Mesenchymal stem cell (in vitro differentiated cells and primary cell): ENCODE measurements around the gene SPHK1.

Experiments
- DNase-seq: peaks from one replicate; pipeline ENCODE4 v3.0.0-alpha.2; 2013
- H2AFZ ChIP-seq: one replicate; pipeline ENCODE4 v1.6.1; 2013; ENCODE audit warnings: low read depth, mild to moderate bottlenecking, control low read depth, inconsistent platforms, low read length, moderate library complexity
- H2AK5ac ChIP-seq: 2 replicates; pipeline ENCODE4 v1.6.1; 2013; ENCODE audit warnings: low read length, moderate library complexity, mild to moderate bottlenecking, inconsistent platforms; ENCODE audit not compliant: severe bottlenecking
- H2BK120ac ChIP-seq: one replicate; pipeline ENCODE4 v1.6.1; 2013; ENCODE audit warnings: low read depth, mild to moderate bottlenecking, inconsistent platforms, low read length, moderate library complexity
- H2BK12ac ChIP-seq, 2 experiments: one replicate each; pipeline ENCODE4 v1.6.1; 2013; ENCODE audit warnings: inconsistent platforms in 2 of 2, low read length in 2 of 2, mild to moderate bottlenecking in 2 of 2, moderate library complexity in 2 of 2, control low read depth in 1 of 2
- H2BK15ac ChIP-seq: one replicate; pipeline ENCODE4 v1.6.1; 2013; ENCODE audit warnings: mild to moderate bottlenecking, low read depth, inconsistent platforms; ENCODE audit not compliant: poor library complexity, severe bottlenecking
- H2BK5ac ChIP-seq: 2 replicates; pipeline ENCODE4 v1.6.1; 2013; ENCODE audit warnings: low read depth, mild to moderate bottlenecking, low read length, control low read depth, inconsistent platforms; ENCODE audit not compliant: poor library complexity, severe bottlenecking
- H3K14ac ChIP-seq, 2 experiments: one replicate each; pipeline ENCODE4 v1.6.1; 2013; ENCODE audit warnings: inconsistent platforms in 2 of 2, low read length in 2 of 2, control low read depth in 1 of 2, mild to moderate bottlenecking in 1 of 2, moderate library complexity in 1 of 2
- H3K18ac ChIP-seq, 2 experiments: one replicate each; pipeline ENCODE4 v1.6.1; 2013; ENCODE audit warnings: inconsistent platforms in 2 of 2, low read length in 2 of 2, control low read depth in 1 of 2, low read depth in 1 of 2, mild to moderate bottlenecking in 1 of 2
- H3K23ac ChIP-seq, 2 experiments: one replicate each; pipeline ENCODE4 v1.6.1; 2013; ENCODE audit warnings: inconsistent platforms in 2 of 2, low read length in 2 of 2, mild to moderate bottlenecking in 2 of 2, moderate library complexity in 2 of 2, control low read depth in 1 of 2
- H3K27ac ChIP-seq: 2 replicates; pipeline ENCODE4 v1.5.1; 2013; ENCODE audit warnings: mild to moderate bottlenecking, moderate library complexity, low read length, control low read depth, inconsistent platforms; ENCODE audit not compliant: poor library complexity, severe bottlenecking
- H3K27me3 ChIP-seq, 2 experiments: 2 replicates each; pipeline versions ENCODE4 v1.6.1 to v1.7.0; 2013; ENCODE audit warnings: low read length in 2 of 2, mild to moderate bottlenecking in 2 of 2, moderate library complexity in 2 of 2, control low read depth in 1 of 2, inconsistent platforms in 1 of 2; ENCODE audit not compliant: control insufficient read depth in 1 of 2, insufficient read depth in 1 of 2
- H3K36me3 ChIP-seq, 2 experiments: 2 replicates each; pipeline versions ENCODE4 v1.6.1 to v1.7.0; 2013; ENCODE audit warnings: low read length in 2 of 2, control low read depth in 1 of 2, inconsistent platforms in 1 of 2, low read depth in 1 of 2, mild to moderate bottlenecking in 1 of 2; ENCODE audit not compliant: insufficient read depth in 2 of 2, control insufficient read depth in 1 of 2
- H3K4ac ChIP-seq, 2 experiments: one replicate each; pipeline ENCODE4 v1.6.1; 2013; ENCODE audit warnings: inconsistent platforms in 2 of 2, low read length in 2 of 2, mild to moderate bottlenecking in 2 of 2, moderate library complexity in 2 of 2, control low read depth in 1 of 2, low read depth in 1 of 2
- H3K4me1 ChIP-seq: 2 replicates; pipeline ENCODE4 v1.6.1; 2013; ENCODE audit warnings: low read depth, low read length, control low read depth; ENCODE audit not compliant: control insufficient read depth, insufficient read depth
- H3K4me2 ChIP-seq: 2 replicates; pipeline ENCODE4 v1.6.1; 2013; ENCODE audit warnings: low read length, mild to moderate bottlenecking, inconsistent platforms; ENCODE audit not compliant: poor library complexity, severe bottlenecking
- H3K4me3 ChIP-seq, 2 experiments: 2 replicates each; pipeline versions ENCODE4 v1.5.1 to v1.7.0; 2013; ENCODE audit warnings: low read length in 2 of 2, mild to moderate bottlenecking in 2 of 2, control low read depth in 1 of 2, low read depth in 1 of 2; ENCODE audit not compliant: insufficient read depth in 1 of 2
- H3K79me1 ChIP-seq: replicated peaks from 2 replicates; pipeline ENCODE4 v1.6.1; 2013; ENCODE audit warnings: mild to moderate bottlenecking, control low read depth, low read length, inconsistent platforms; ENCODE audit not compliant: poor library complexity, severe bottlenecking
- H3K9ac ChIP-seq: 2 replicates; pipeline ENCODE4 v1.7.0; 2013; ENCODE audit warnings: mild to moderate bottlenecking, low read length, moderate library complexity
- H3K9me3 ChIP-seq: 2 replicates; pipeline ENCODE4 v1.7.0; 2013; ENCODE audit warnings: mild to moderate bottlenecking, low read length; ENCODE audit not compliant: control insufficient read depth
- H4K8ac ChIP-seq: one replicate; pipeline ENCODE4 v1.6.1; 2013; ENCODE audit warnings: inconsistent platforms, mild to moderate bottlenecking, low read length, moderate library complexity
- H4K91ac ChIP-seq: one replicate; pipeline ENCODE4 v1.6.1; 2013; ENCODE audit warnings: mild to moderate bottlenecking, low read length, inconsistent platforms
- WGBS: methylation state at CpG from one replicate; pipeline ENCODE4 v1.1.7; 2013; ENCODE audit warnings: mixed read lengths; 5-methylcytosine and 5-hydroxymethylcytosine counted together

Gene SPHK1

DNA sequence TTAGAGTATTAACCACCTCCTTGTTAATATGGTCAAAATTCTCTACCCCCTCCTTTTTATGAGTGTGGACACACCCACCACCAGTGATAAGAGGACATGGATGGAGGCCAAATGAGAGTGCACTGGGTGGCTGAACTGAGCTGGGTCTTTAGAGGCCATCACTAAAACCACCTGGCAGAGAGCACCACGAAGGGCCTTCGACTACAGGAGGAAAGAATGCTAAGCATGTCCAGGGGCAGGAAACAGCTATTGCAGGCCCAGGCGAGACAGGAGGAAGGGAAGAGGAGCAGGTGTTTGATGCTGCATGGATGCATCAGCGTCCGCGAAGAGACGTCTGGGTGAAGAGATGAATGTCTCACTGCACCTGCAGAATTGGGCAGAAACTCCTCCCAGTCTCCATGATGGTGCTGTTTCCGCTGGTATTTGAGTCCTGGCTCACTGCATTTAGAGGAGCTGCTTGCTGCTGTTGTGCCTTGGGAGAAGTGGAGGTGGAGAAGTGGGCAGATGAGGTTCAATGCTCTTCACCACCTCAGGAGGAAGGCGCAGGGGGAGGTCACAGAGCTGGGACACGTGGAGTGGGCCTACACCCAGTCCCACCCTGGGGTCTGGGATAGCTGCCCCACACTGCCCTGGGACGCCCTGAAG, 33.2 kb downstream of the SPHK1 start:
- Histone ChIP-seq H3K4me1 (peaks cover 14% of the 10 kb centered on the region), H2BK5ac (no peak overlapping the region), H4K8ac (no peak overlapping the region), H3K23ac (no peak overlapping the region), H3K4ac (no peak overlapping the region), H2BK120ac (no peak overlapping the region), H3K79me1 (peaks cover 51% of the 10 kb centered on the region), H3K18ac (no peak overlapping the region), H3K4me3 (no peak overlapping the region), H2BK15ac (no peak overlapping the region), H3K27ac (no peak overlapping the region), H4K91ac (no peak overlapping the region), H3K4me2 (no peak overlapping the region), H3K27me3 (no peaks in the 10 kb centered on the region), H3K36me3 (peaks cover 9 to 32% of the 10 kb centered on the region in 2 experiments), H2BK12ac (no peak overlapping the region), H2AFZ (no peak overlapping the region), H3K9me3 (no peaks in the 10 kb centered on the region), H3K9ac (no peak overlapping the region), H2AK5ac (no peak overlapping the region), H3K14ac (no peak overlapping the region)
- WGBS: 83% methylated on average over 11 of the region's 11 CpGs
- no peak for DNase-seq

DNA sequence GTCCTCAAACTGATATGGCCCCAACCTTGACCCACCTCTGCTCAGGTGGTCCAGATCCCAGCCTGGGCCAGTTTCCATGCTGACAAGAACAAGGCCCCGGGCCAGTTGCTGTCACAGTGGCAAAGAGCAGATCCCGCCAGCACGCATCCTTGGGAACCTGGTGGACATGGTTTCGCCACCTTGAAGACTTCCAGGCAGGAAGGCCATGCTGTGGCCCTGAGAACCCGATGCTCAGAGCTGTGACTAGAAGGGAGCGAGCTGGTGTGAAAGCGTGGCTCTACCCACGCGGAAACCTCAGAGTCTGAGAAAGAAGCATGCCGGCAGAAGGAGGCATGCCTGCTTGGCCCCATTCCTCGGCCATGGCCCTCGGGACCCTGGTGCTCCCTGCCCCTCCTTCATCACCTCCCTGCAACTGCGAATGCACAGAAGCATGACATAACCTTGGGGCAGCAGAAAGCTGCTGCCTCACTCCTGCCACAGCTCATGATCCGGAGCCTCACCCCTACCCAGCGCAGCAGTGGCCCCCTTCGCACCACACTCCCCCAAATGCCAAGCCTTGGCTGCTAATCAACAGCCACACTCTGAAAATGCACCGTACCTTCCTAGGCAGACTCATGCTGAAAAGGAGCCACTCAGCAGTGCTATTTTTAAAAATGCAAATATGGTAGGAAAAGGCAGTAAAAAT, 35.3 kb downstream of the SPHK1 start:
- WGBS: 97% methylated on average over 17 of the region's 17 CpGs
- Histone ChIP-seq H4K8ac (no peak overlapping the region), H2BK15ac (no peak overlapping the region)

DNA sequence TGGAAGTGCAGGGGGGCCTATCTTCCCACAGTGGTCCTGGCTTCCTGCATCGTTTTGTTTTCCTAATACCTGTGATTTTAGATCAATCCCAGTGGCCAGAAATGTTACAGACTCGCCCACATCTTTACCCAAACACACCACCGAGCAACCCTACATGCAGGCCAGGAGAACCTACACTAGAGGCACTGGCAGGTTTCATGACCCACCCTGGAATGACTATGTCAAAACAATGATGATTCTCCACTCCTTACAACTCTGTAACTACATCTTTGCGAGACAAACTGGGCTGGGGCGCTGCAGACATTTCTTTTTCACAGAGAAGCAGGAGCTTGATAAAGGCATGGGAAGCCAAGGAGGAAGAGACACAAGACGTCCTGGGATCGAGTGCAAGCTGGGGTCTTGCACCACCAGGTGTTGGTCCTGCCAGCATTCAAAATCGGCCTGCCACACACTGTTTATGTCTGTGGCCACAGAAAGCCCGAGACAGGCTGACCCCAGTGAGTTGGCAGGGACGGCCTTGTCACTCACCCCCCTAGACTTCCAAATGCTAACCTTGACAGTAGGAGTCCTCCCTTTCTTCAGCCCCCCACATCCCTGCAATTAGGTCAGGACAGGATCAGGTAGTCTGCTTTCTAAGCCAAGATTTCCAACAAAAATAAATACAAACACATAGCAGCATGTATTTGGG, 36.1 kb downstream of the SPHK1 start:
- Histone ChIP-seq H2BK15ac (no peak overlapping the region), H4K8ac (no peak overlapping the region), H3K27me3 (no peaks in the 10 kb centered on the region), H3K27ac (no peak overlapping the region), H2BK120ac (no peak overlapping the region), H3K4me3 (no peak overlapping the region), H3K4me1 (peaks cover 9% of the 10 kb centered on the region), H3K4me2 (no peak overlapping the region), H3K14ac (no peak overlapping the region), H4K91ac (no peak overlapping the region), H3K9ac (no peak overlapping the region), H3K36me3 (peaks cover 9 to 30% of the 10 kb centered on the region in 2 experiments), H2AK5ac (no peak overlapping the region), H2BK5ac (no peak overlapping the region), H3K4ac (no peak overlapping the region), H3K79me1 (peaks cover 43% of the 10 kb centered on the region), H3K9me3 (no peaks in the 10 kb centered on the region), H3K18ac (no peak overlapping the region), H3K23ac (no peak overlapping the region), H2BK12ac (no peak overlapping the region), H2AFZ (no peak overlapping the region)
- WGBS: 88% methylated on average over 10 of the region's 10 CpGs
- DNase-seq: no peak

More for the DNA sequence above, 35.3 kb downstream of the SPHK1 start:
- no peak for DNase-seq
- Histone ChIP-seq H3K79me1 (peaks cover 47% of the 10 kb centered on the region), H3K4me2 (no peak overlapping the region), H3K14ac (no peak overlapping the region), H2AFZ (no peak overlapping the region), H3K27me3 (no peaks in the 10 kb centered on the region), H3K9me3 (no peaks in the 10 kb centered on the region), H3K23ac (no peak overlapping the region), H2BK5ac (no peak overlapping the region), H2AK5ac (no peak overlapping the region), H3K18ac (no peak overlapping the region), H2BK12ac (no peak overlapping the region), H3K36me3 (peaks cover 9 to 37% of the 10 kb centered on the region in 2 experiments), H3K4me3 (no peak overlapping the region), H3K4ac (no peak overlapping the region), H3K4me1 (peaks cover 9% of the 10 kb centered on the region), H2BK120ac (no peak overlapping the region), H4K91ac (no peak overlapping the region), H3K9ac (no peak overlapping the region), H3K27ac (no peak overlapping the region)

DNA sequence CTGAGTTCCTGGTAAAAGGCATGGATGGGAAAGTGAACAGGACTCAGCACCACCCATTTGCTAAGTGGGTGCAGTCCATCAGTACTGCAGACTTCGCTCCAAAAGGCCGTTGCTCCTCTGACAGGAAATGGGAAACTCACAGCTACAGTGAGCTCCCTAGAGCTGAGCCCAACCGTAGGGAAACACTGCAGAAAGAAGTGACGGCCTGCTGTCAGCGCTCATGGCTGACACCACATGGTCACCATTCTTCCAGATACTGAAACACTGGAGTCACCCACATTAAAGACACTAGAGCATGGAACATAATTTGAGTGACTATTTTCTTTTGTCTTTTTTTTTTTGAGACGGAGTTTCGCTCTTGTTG, 36.6 kb downstream of the SPHK1 start:
- Histone ChIP-seq H3K27ac (no peak overlapping the region), H3K14ac (no peak overlapping the region), H3K27me3 (no peaks in the 10 kb centered on the region), H3K23ac (no peak overlapping the region), H3K36me3 (peaks cover 5 to 30% of the 10 kb centered on the region in 2 experiments), H2AK5ac (no peak overlapping the region), H4K91ac (no peak overlapping the region), H3K4me2 (no peak overlapping the region), H2BK120ac (no peak overlapping the region), H3K4me1 (peaks cover 9% of the 10 kb centered on the region), H3K4ac (no peak overlapping the region), H4K8ac (no peak overlapping the region), H2AFZ (no peak overlapping the region), H3K4me3 (no peak overlapping the region), H3K9me3 (no peaks in the 10 kb centered on the region), H3K18ac (no peak overlapping the region), H3K9ac (no peak overlapping the region), H2BK15ac (no peak overlapping the region), H2BK5ac (no peak overlapping the region), H2BK12ac (no peak overlapping the region), H3K79me1 (peaks cover 46% of the 10 kb centered on the region)
- WGBS: 75% methylated on average over 7 of the region's 7 CpGs
- DNase-seq: no peak
